Naive thymus-derived CD4-positive, alpha-beta T cell (primary cell): Measurements from ENCODE around the gene SPATA16. TPM values are rescaled to one million over a fixed set of nuclear protein-coding genes. Genes with fewer than 3 reads are reported as not detected.

Experiments
- ATAC-seq: fragments of 150-1000 bp; cut with Tn5 transposase; 2 replicates; pipeline ENCODE4 v1.10.0; 2021; ENCODE audit warnings: mild to moderate bottlenecking, moderate library complexity
- CTCF ChIA-PET: fragments of 350-600 bp; sonication (Branson Sonifier 250); formaldehyde crosslinking; loops from one replicate; lab custom pipeline; 2021; ENCODE audit warnings: antibody characterized with exemption; lab: Charles Lee
- POLR2A ChIA-PET: fragments of 350-600 bp; sonication (Branson Sonifier 250); formaldehyde crosslinking; loops from one replicate; lab custom pipeline; 2021; ENCODE audit warnings: antibody characterized with exemption, inconsistent platforms; lab: Charles Lee
- DNase-seq, 9 donors: peaks; one replicate each; pipeline versions ENCODE4 v3.0.0 to v3.0.0-alpha.2; 2020 to 2022; ENCODE audit warnings: mixed read lengths in 1 of 9
- H3K27ac ChIP-seq: one replicate; pipeline ENCODE4 v1.7.0; 2013; ENCODE audit warnings: mild to moderate bottlenecking, low read depth, low read length, moderate library complexity
- H3K27me3 ChIP-seq, 2 donors: one replicate each; pipeline ENCODE4 v1.7.0; 2013; ENCODE audit warnings: low read length in 2 of 2, mild to moderate bottlenecking in 2 of 2, moderate library complexity in 2 of 2; ENCODE audit not compliant: control insufficient read depth in 2 of 2, insufficient read depth in 2 of 2
- H3K36me3 ChIP-seq, 3 experiments: 1 replicate in 2 of 3; 2 replicates in 1 of 3; pipeline ENCODE4 v1.7.0; 2013; ENCODE audit warnings: low read length in 3 of 3, mild to moderate bottlenecking in 3 of 3, moderate library complexity in 1 of 3; ENCODE audit not compliant: insufficient read depth in 3 of 3, control insufficient read depth in 2 of 3
- H3K4me1 ChIP-seq, 2 donors: one replicate each; pipeline ENCODE4 v1.7.0; 2013; ENCODE audit warnings: low read length in 2 of 2, mild to moderate bottlenecking in 2 of 2, moderate library complexity in 1 of 2; ENCODE audit not compliant: control insufficient read depth in 2 of 2, insufficient read depth in 2 of 2
- H3K4me3 ChIP-seq: 2 replicates; pipeline ENCODE4 v1.7.0; 2013; ENCODE audit warnings: mild to moderate bottlenecking, low read length
- H3K9me3 ChIP-seq, 3 experiments: 1 replicate in 2 of 3; 2 replicates in 1 of 3; pipeline ENCODE4 v1.7.0; 2013; ENCODE audit warnings: low read length in 3 of 3; ENCODE audit not compliant: control insufficient read depth in 2 of 3
- H3K27ac Mint-ChIP-seq, 9 donors: one replicate each; pipeline ENCODE4 v1.8.0; 2020 to 2022; ENCODE audit warnings: mixed read lengths in 9 of 9, mild to moderate bottlenecking in 8 of 9, moderate library complexity in 5 of 9, inconsistent platforms in 2 of 9
- H3K27me3 Mint-ChIP-seq, 5 donors: one replicate each; pipeline ENCODE4 v1.8.0; 2021 to 2022; ENCODE audit warnings: mixed read lengths in 5 of 5, mild to moderate bottlenecking in 1 of 5
- H3K36me3 Mint-ChIP-seq, 5 donors: one replicate each; pipeline ENCODE4 v1.8.0; 2020 to 2022; ENCODE audit warnings: mixed read lengths in 5 of 5, mild to moderate bottlenecking in 3 of 5, inconsistent platforms in 1 of 5
- H3K4me1 Mint-ChIP-seq, 7 donors: one replicate each; pipeline ENCODE4 v1.8.0; 2020 to 2022; ENCODE audit warnings: mixed read lengths in 7 of 7, mild to moderate bottlenecking in 3 of 7, inconsistent platforms in 1 of 7
- H3K4me3 Mint-ChIP-seq, 10 donors: one replicate each; pipeline ENCODE4 v1.8.0; 2020 to 2022; ENCODE audit warnings: mild to moderate bottlenecking in 10 of 10, mixed read lengths in 10 of 10, moderate library complexity in 6 of 10, inconsistent platforms in 2 of 10
- H3K9me3 Mint-ChIP-seq, 11 donors: one replicate each; pipeline ENCODE4 v1.8.0; 2020 to 2022; ENCODE audit warnings: mixed read lengths in 11 of 11, mild to moderate bottlenecking in 4 of 11, inconsistent platforms in 1 of 11, moderate library complexity in 1 of 11
- intact Hi-C, 2 donors: fragments of 100-400 bp; cut with micrococcal nuclease; formaldehyde crosslinking; loops; one replicate each; pipeline ENCODE4 v1.15.1; 2023
- polyA plus RNA-seq, 2 donors: library from polyadenylated mRNA; unstranded; fragments of 300-500 nt; fragmentation: Illumina TruSeq; gene quantifications; one replicate each; pipeline ENCODE4 v1.2.3, GENCODE V29; 2021
- total RNA-seq, 6 experiments: library from RNA in 5 of 6; stranded (reverse) in 5 of 6; gene quantifications; 1 replicate in 5 of 6; 2 replicates in 1 of 6; pipeline ENCODE4 v1.2.3 and lab custom pipeline; 2021 to 2026

Gene SPATA16
- total and polyA plus RNA-seq, 7 experiments from 2014 or later: not detected

- Mint-ChIP-seq H3K36me3 (no peaks in the 10 kb centered on the region), H3K4me3 (no peak overlapping the region), H3K9me3 (peaks cover 0 to 14% (median 3%) of the 10 kb centered on the region in 11 donors), H3K4me1 (no peaks in the 10 kb centered on the region), H3K27me3 (peaks cover 0 to 7% (median 0%) of the 10 kb centered on the region in 5 donors), H3K27ac (no peak overlapping the region)
- POLR2A ChIA-PET: no interaction called here
- Histone ChIP-seq H3K27ac (no peak overlapping the region), H3K4me3 (no peak overlapping the region), H3K9me3 (no peaks in the 10 kb centered on the region), H3K27me3 (no peaks in the 10 kb centered on the region), H3K4me1 (no peaks in the 10 kb centered on the region), H3K36me3 (no peaks in the 10 kb centered on the region)
- no peak for ATAC-seq
- intact Hi-C loops: no loop called here
- CTCF ChIA-PET: no interaction called here
- DNase-seq: no peak
These were observed 43.8 kb downstream of the SPATA16 start for GRCh38 chr3:173096994-173097785.

GRCh38 chr3:173096140-173096539, 44.9 kb downstream of the SPATA16 start:
- Mint-ChIP-seq H3K27me3 (peaks cover 0 to 7% (median 0%) of the 10 kb centered on the region in 5 donors), H3K36me3 (no peaks in the 10 kb centered on the region), H3K9me3 (peaks cover 0 to 9% (median 0%) of the 10 kb centered on the region in 11 donors), H3K4me3 (no peak overlapping the region), H3K4me1 (no peaks in the 10 kb centered on the region), H3K27ac (no peak overlapping the region)
- H3K36me3 ChIP-seq: no peaks in the 10 kb centered on the region
- H3K27me3 ChIP-seq: no peaks in the 10 kb centered on the region
- no peak for ATAC-seq
- intact Hi-C loops: no loop called here
- ChIA-PET CTCF (no interaction called here), POLR2A (no interaction called here)
- no peaks in the 10 kb centered on the region for H3K4me1 ChIP-seq
- H3K9me3 ChIP-seq: no peaks in the 10 kb centered on the region
- DNase-seq: no peak
- H3K27ac ChIP-seq: no peak overlapping the region
- H3K4me3 ChIP-seq: no peak overlapping the region

- CTCF ChIA-PET: no interaction called here
- H3K27me3 Mint-ChIP-seq: peaks cover 0 to 18% (median 0%) of the 10 kb centered on the region in 5 donors
- intact Hi-C loops: no loop called here
- ATAC-seq (no peak), DNase-seq (no peak)
- H3K36me3 ChIP-seq: no peaks in the 10 kb centered on the region
- H3K27me3 ChIP-seq: no peaks in the 10 kb centered on the region
- peaks cover 0 to 17% (median 3%) of the 10 kb centered on the region in 11 donors for H3K9me3 Mint-ChIP-seq
- no peaks in the 10 kb centered on the region for H3K4me1 ChIP-seq
- POLR2A ChIA-PET: no interaction called here
- no peak overlapping the region for H3K4me3 Mint-ChIP-seq
- H3K27ac ChIP-seq: no peak overlapping the region
- H3K4me3 ChIP-seq: no peak overlapping the region
- no peaks in the 10 kb centered on the region for H3K4me1 Mint-ChIP-seq
- peaks cover 0 to 11% (median 0%) of the 10 kb centered on the region in 5 donors for H3K36me3 Mint-ChIP-seq
- H3K27ac Mint-ChIP-seq: no peak overlapping the region
- H3K9me3 ChIP-seq: no peaks in the 10 kb centered on the region
These were observed 49.0 kb downstream of the SPATA16 start for GRCh38 chr3:173092038-173092437.

- H3K4me1 Mint-ChIP-seq: no peaks in the 10 kb centered on the region
- H3K4me3 Mint-ChIP-seq: no peak overlapping the region
- H3K4me3 ChIP-seq: no peak overlapping the region
- ATAC-seq (no peak), DNase-seq (no peak)
- intact Hi-C loops: no loop called here
- no peaks in the 10 kb centered on the region for H3K4me1 ChIP-seq
- CTCF ChIA-PET: no interaction called here
- H3K27ac ChIP-seq: no peak overlapping the region
- no peaks in the 10 kb centered on the region for H3K9me3 ChIP-seq
- peaks cover 0 to 18% (median 0%) of the 10 kb centered on the region in 5 donors for H3K27me3 Mint-ChIP-seq
- H3K9me3 Mint-ChIP-seq: peaks cover 0 to 21% (median 6%) of the 10 kb centered on the region in 11 donors
- POLR2A ChIA-PET: no interaction called here
- no peaks in the 10 kb centered on the region for H3K27me3 ChIP-seq
- peaks cover 0 to 11% (median 0%) of the 10 kb centered on the region in 5 donors for H3K36me3 Mint-ChIP-seq
- no peak overlapping the region for H3K27ac Mint-ChIP-seq
- H3K36me3 ChIP-seq: no peaks in the 10 kb centered on the region
These were observed 50.5 kb downstream of the SPATA16 start for GRCh38 chr3:173090492-173090891.

- ChIA-PET CTCF (no interaction called here), POLR2A (no interaction called here)
- no peaks in the 10 kb centered on the region for H3K4me1 Mint-ChIP-seq
- H3K9me3 Mint-ChIP-seq: peaks cover 0 to 23% (median 7%) of the 10 kb centered on the region in 11 donors
- intact Hi-C loops: no loop called here
- Histone ChIP-seq H3K4me3 (no peak overlapping the region), H3K9me3 (no peaks in the 10 kb centered on the region), H3K27me3 (no peaks in the 10 kb centered on the region), H3K4me1 (no peaks in the 10 kb centered on the region), H3K27ac (no peak overlapping the region), H3K36me3 (no peaks in the 10 kb centered on the region)
- no peak overlapping the region for H3K4me3 Mint-ChIP-seq
- peaks cover 0 to 15% (median 0%) of the 10 kb centered on the region in 5 donors for H3K27me3 Mint-ChIP-seq
- ATAC-seq (no peak), DNase-seq (no peak)
- H3K36me3 Mint-ChIP-seq: peaks cover 0 to 11% (median 0%) of the 10 kb centered on the region in 5 donors
- no peak overlapping the region for H3K27ac Mint-ChIP-seq
These were observed 51.8 kb downstream of the SPATA16 start for GRCh38 chr3:173089283-173089682.

- Histone ChIP-seq H3K4me3 (no peak overlapping the region), H3K36me3 (no peaks in the 10 kb centered on the region), H3K4me1 (no peaks in the 10 kb centered on the region), H3K27me3 (no peaks in the 10 kb centered on the region), H3K27ac (no peak overlapping the region), H3K9me3 (no peaks in the 10 kb centered on the region)
- ATAC-seq: no peak
- Mint-ChIP-seq H3K9me3 (peaks cover 0 to 14% (median 5%) of the 10 kb centered on the region in 11 donors), H3K4me3 (no peak overlapping the region), H3K4me1 (no peaks in the 10 kb centered on the region), H3K27me3 (no peaks in the 10 kb centered on the region), H3K36me3 (no peaks in the 10 kb centered on the region), H3K27ac (no peak overlapping the region)
- DNase-seq: no peak
- intact Hi-C loops: no loop called here
- POLR2A ChIA-PET: no interaction called here
- CTCF ChIA-PET: no interaction called here
These were observed 62.5 kb downstream of the SPATA16 start for GRCh38 chr3:173078525-173078924.
